Adrenal gland (tissue), 12 donors: ENCODE results near the gene TPM4. TPM values are rescaled to one million over a fixed set of nuclear protein-coding genes. Genes with fewer than 3 reads are reported as not detected.

Experiments
- DNase-seq, 7 donors: peaks; one replicate each; pipeline ENCODE4 v3.0.0-alpha.2; 2019 to 2020
- H3K27ac ChIP-seq, 5 donors: fragments of 200-600 bp; sonication (generic) in 4 of 5; 1 replicate in 3 of 5; 2 replicates in 2 of 5; pipeline versions ENCODE4 v1.5.1 to v1.8.0; 2016 to 2020; ENCODE audit warnings: mild to moderate bottlenecking in 1 of 5
- H3K27me3 ChIP-seq: fragments of 200-600 bp; 2 replicates; pipeline ENCODE4 v1.8.0; 2021
- H3K36me3 ChIP-seq, 2 donors: fragments of 200-600 bp; replicated peaks in 1 of 2; 1 replicate in 1 of 2; 2 replicates in 1 of 2; pipeline versions ENCODE4 v1.5.1 to v1.8.0; 2018 to 2022
- H3K4me1 ChIP-seq, 2 donors: fragments of 200-600 bp; replicated peaks in 1 of 2; 1 replicate in 1 of 2; 2 replicates in 1 of 2; pipeline versions ENCODE4 v1.5.1 to v1.8.0; 2018 to 2021
- H3K4me3 ChIP-seq, 4 donors: fragments of 200-600 bp; sonication (generic) in 3 of 4; one replicate each; pipeline ENCODE4 v1.5.1; 2016 to 2018
- H3K9me3 ChIP-seq, 3 donors: fragments of 200-600 bp; sonication (generic) in 1 of 3; replicated peaks in 1 of 3; 1 replicate in 2 of 3; 2 replicates in 1 of 3; pipeline versions ENCODE4 v1.5.1 to v1.8.0; 2016 to 2021
- POLR2A ChIP-seq, 2 donors: fragments of 450-650 bp; IDR thresholded peaks; one replicate each; pipeline ENCODE4 v1.6.1; 2017; ENCODE audit warnings: antibody characterized with exemption in 2 of 2, mild to moderate bottlenecking in 2 of 2, moderate library complexity in 1 of 2
- WGBS, 4 donors: extraction: QIAGEN DNeasy Blood & Tissue Kit in 2 of 4; methylation state at CpG; one replicate each; pipeline versions ENCODE4 v1.1.5 to v1.1.7; 2013 to 2017; 5-methylcytosine and 5-hydroxymethylcytosine counted together
- intact Hi-C, 2 donors: fragments of 100-400 bp; cut with DNase I; formaldehyde crosslinking; loops; one replicate each; pipeline versions ENCODE4 v1.14.1 to v1.15.0; 2022 to 2023
- polyA plus RNA-seq, 3 donors: library from polyadenylated mRNA; stranded (reverse); fragments of 200-250 nt in 2 of 3; fragments of 350-450 nt in 1 of 3; fragmentation: Illumina TruSeq in 1 of 3; extraction: RNeasy Lipid Tissue Mini Kit (QIAGEN cat#74804) in 1 of 3; gene quantifications; one replicate each; pipeline ENCODE4 v1.2.3, GENCODE V29; 2013 to 2014
- total RNA-seq, 9 donors: library from RNA; depleted of rRNA in 4 of 9; stranded (reverse); fragments of >200 nt in 4 of 9; fragments of 120-200 nt in 1 of 9; fragmentation: NEBNext Ultra II Directional in 1 of 9; extraction: Animal tissue kit (Norgen Biotek cat#: 25700) in 1 of 9; gene quantifications; one replicate each; pipeline versions ENCODE4 v1.1.0 to v1.2.4, GENCODE V29; 2013 to 2023
- TF ChIP-seq, protein P1 (sequence below), 6 experiments: fragments of 450-650 bp in 4 of 6; fragments of 200-600 bp in 2 of 6; sonication (generic) in 1 of 6; IDR thresholded peaks; 1 replicate in 5 of 6; 2 replicates in 1 of 6; pipeline versions ENCODE4 v1.5.1 to v1.8.0; 2016 to 2021; ENCODE audit warnings: antibody characterized with exemption in 6 of 6, mild to moderate bottlenecking in 2 of 6, moderate library complexity in 1 of 6
- donor health status: healthy with polysubstance abuse.
- donor health status: Bipolar disorder and iron deficiency.
- donor health status: DM: yes; HTN: yes; CAD: no.
- donor health status: DM: no; HTN: no; CAD: no.
- donor health status: DM: no; HTN: no; CAD: no.
- donor health status: DM: yes; HTN: yes; CAD: no.

TPM4 gene
- total and polyA plus RNA-seq, 12 donors = 111 to 294 (median 204) TPM

- Histone ChIP-seq H3K4me1 (peaks cover 17 to 28% of the 10 kb centered on the region in 2 donors), H3K27ac (no peak overlapping the region), H3K9me3 (no peaks in the 10 kb centered on the region), H3K36me3 (no peaks in the 10 kb centered on the region), H3K27me3 (no peaks in the 10 kb centered on the region), H3K4me3 (no peak overlapping the region)
- 76 to 86% (median 82%) methylated on average over 4 to 7 of the region's 7 CpGs for WGBS, 4 donors
- TF ChIP-seq, protein P1, sequence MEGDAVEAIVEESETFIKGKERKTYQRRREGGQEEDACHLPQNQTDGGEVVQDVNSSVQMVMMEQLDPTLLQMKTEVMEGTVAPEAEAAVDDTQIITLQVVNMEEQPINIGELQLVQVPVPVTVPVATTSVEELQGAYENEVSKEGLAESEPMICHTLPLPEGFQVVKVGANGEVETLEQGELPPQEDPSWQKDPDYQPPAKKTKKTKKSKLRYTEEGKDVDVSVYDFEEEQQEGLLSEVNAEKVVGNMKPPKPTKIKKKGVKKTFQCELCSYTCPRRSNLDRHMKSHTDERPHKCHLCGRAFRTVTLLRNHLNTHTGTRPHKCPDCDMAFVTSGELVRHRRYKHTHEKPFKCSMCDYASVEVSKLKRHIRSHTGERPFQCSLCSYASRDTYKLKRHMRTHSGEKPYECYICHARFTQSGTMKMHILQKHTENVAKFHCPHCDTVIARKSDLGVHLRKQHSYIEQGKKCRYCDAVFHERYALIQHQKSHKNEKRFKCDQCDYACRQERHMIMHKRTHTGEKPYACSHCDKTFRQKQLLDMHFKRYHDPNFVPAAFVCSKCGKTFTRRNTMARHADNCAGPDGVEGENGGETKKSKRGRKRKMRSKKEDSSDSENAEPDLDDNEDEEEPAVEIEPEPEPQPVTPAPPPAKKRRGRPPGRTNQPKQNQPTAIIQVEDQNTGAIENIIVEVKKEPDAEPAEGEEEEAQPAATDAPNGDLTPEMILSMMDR (IDR thresholded peaks at IDR 0.05) = no peak
- DNase-seq = peak in 2 of 7 donors; percentile 15 to 50
- intact Hi-C loops = loop anchor here in 1 of 2 donors (5.0 kb wide), 1 partner anchor 39 kb away; the partner anchor contains the start of gene RAB8A
These were observed 2.8 kb upstream of the TPM4 start for GRCh38 chr19:16073481-16073880.

GRCh38 chr19:16073988-16074387, 2.3 kb upstream of the TPM4 start:
- H3K27me3 ChIP-seq = no peaks in the 10 kb centered on the region
- no peaks in the 10 kb centered on the region for H3K36me3 ChIP-seq
- TF ChIP-seq, protein P1 (IDR thresholded peaks at IDR 0.05) = no peak
- TF ChIP-seq POLR2A (IDR thresholded peaks at IDR 0.05) = no peak
- H3K9me3 ChIP-seq = no peaks in the 10 kb centered on the region
- WGBS, 4 donors = 37 to 73% (median 59%) methylated on average over 2 to 3 of the region's 3 CpGs
- no peak overlapping the region for H3K4me3 ChIP-seq
- peaks cover 17 to 33% of the 10 kb centered on the region in 2 donors for H3K4me1 ChIP-seq
- intact Hi-C loops = loop anchor here in 1 of 2 donors (5.0 kb wide), 1 partner anchor 38 kb away; the partner anchor contains the start of gene RAB8A
- peak overlapping the region in 1 of 5 donors; percentile 99 for H3K27ac ChIP-seq
- DNase-seq = peak in 1 of 7 donors; percentile 9

- H3K9me3 ChIP-seq = no peaks in the 10 kb centered on the region
- intact Hi-C loops = loop anchor here in 1 of 2 donors (5.0 kb wide), 1 partner anchor 38 kb away; the partner anchor contains the start of gene RAB8A
- peak overlapping the region in 4 of 5 donors; percentile 95 to 99 (median 98) for H3K27ac ChIP-seq
- DNase-seq = peak in 1 of 7 donors; percentile 11
- WGBS, 4 donors = 95 to 97% (median 96%) methylated on average over 10 of the region's 10 CpGs
- no peaks in the 10 kb centered on the region for H3K36me3 ChIP-seq
- H3K4me1 ChIP-seq = peaks cover 24 to 40% of the 10 kb centered on the region in 2 donors
- no peak overlapping the region for H3K4me3 ChIP-seq
- TF ChIP-seq, protein P1 (IDR thresholded peaks at IDR 0.05) = no peak
- no peak for TF ChIP-seq POLR2A (IDR thresholded peaks at IDR 0.05)
- H3K27me3 ChIP-seq = no peaks in the 10 kb centered on the region
These were observed 1.6 kb upstream of the TPM4 start for GRCh38 chr19:16074488-16075365.

GRCh38 chr19:16075430-16076153, 703 bp upstream of the TPM4 start:
- Histone ChIP-seq H3K27ac (peak overlapping the region; percentile 66 to 99 (median 96)), H3K9me3 (no peaks in the 10 kb centered on the region), H3K36me3 (no peaks in the 10 kb centered on the region), H3K4me3 (peak overlapping the region in 3 of 4 donors; percentile 82 to 92 (median 86)), H3K27me3 (no peaks in the 10 kb centered on the region), H3K4me1 (peaks cover 24 to 37% of the 10 kb centered on the region in 2 donors)
- peak in 1 of 7 donors; percentile 18 for DNase-seq
- peak in 1 of 2 donors; percentile 43 for TF ChIP-seq POLR2A (IDR thresholded peaks at IDR 0.05)
- TF ChIP-seq, protein P1 (IDR thresholded peaks at IDR 0.05) = no peak
- 32 to 38% (median 35%) methylated on average over 19 to 21 of the region's 21 CpGs for WGBS, 4 donors
- intact Hi-C loops = no loop called here
